GM12892 (cell line): Measurements from ENCODE around the gene RPL13A.

Source experiments
- DNase-seq: peaks from one replicate; pipeline ENCODE4 v3.0.0; 2011; ENCODE audit not compliant: insufficient read length
- FAIRE-seq: peaks from 2 replicates; lab custom pipeline; 2011; peaks lifted over from hg19 to GRCh38; lab: Jason Lieb, UNC
- POLR2A ChIP-seq: IDR thresholded peaks from 2 replicates; pipeline ENCODE4 v1.6.1; 2011; ENCODE audit warnings: low read depth, low read length, control low read depth
- POLR2AphosphoS5 ChIP-seq: IDR thresholded peaks from 2 replicates; pipeline ENCODE4 v1.6.1; 2011; ENCODE audit warnings: low read depth, low read length, control low read depth
- TAF1 ChIP-seq: IDR thresholded peaks from 2 replicates; pipeline ENCODE4 v1.6.1; 2011; ENCODE audit warnings: low read depth, mild to moderate bottlenecking, control low read depth, low read length, borderline replicate concordance

Gene RPL13A

DNA sequence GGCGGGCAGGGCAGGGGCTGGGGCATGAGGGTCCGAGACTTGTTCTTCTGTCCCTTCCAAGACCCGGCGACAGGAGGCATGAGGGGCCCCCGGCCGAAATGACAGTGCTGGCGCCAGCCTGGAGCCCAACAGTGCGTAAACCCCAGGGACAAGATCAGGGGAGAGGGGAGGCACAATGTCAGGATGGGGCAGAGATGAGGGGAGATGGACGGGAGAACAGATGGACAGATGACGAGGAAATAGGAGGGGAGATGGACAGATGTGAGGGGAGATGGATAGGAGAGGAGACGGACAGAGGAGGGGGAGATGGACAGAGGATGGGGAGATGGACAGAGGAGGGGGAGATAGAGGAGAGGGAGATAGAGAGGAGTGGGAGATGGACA lies 12.9 kb upstream of the RPL13A start:
- DNase-seq = no peak
- FAIRE-seq = no peak
- TF ChIP-seq TAF1 = no peak
- no peak for TF ChIP-seq POLR2A
- TF ChIP-seq POLR2AphosphoS5 = no peak

DNA sequence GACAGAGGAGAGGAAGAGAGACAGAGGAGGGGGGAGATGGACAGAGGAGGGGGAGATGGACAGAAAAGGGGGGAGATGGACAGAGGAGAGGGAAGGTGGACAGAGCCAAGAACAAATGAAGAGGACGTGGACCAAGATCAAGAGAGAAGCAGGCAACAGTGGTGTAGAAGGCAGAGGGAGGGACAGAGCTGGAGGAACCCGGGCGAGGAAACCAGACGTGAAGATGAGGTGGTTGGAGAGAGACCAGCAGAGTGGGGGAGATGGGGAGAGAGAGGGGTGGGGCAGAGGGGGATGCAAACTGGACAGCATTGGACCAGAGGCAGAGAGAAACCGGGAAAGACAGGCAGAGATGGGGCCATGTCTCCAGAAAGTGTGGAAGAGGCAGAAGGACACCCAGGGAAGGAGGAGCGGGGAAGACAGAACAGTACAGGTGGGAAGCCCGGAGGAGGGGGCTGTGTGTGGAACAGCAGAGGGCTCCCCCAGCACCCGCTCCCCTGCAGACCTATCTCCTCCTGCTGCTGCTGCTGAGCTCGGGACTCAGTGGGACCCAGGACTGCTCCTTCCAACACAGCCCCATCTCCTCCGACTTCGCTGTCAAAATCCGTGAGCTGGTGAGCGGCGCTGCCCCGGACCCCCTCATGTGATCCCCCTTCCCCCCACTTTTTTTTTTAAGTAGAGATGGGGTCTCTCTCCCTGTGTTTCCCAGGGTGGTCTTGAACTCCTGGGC lies 12.1 kb upstream of the RPL13A start:
- DNase-seq (no peak), FAIRE-seq (no peak)
- no peak for TF ChIP-seq TAF1
- no peak for TF ChIP-seq POLR2AphosphoS5
- no peak for TF ChIP-seq POLR2A

DNA sequence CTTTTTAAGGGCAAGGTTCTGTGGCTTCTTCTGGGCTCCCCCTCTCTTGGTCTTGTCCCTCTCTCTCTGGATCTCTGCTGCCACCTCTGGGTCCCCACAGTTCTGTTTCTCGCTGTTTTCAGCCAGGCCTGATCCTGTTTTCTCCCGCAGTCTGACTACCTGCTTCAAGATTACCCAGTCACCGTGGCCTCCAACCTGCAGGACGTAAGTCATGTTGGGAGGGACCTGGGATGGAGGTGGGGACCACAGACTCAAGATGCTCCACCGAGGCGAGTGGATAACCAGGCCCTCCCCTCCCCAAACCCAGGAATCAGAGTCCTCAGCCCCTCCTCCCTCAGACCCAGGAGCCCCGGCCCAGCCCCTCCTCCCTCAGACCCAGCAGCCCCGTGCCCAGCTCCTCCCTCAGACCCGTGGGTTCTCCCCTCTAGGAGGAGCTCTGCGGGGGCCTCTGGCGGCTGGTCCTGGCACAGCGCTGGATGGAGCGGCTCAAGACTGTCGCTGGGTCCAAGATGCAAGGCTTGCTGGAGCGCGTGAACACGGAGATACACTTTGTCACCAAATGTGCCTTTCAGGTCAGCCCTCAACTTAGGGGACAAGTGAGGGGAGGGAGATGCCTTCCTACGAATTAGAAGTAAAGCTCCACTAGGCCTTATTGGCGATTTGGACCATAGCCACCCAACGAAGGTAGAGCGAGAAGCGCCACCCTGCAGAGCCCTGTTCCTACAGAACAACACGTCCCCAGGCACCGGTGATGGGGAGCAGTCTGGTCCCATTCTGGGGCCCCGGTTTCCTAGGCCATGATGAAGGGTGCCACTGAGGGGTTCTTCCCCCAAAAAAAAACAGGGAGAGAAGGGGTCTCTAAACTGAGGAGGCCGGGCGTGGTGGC lies 11.2 kb upstream of the RPL13A start:
- DNase-seq = no peak
- TF ChIP-seq POLR2AphosphoS5 (no peak), POLR2A (no peak), TAF1 (no peak)
- no peak for FAIRE-seq

DNA sequence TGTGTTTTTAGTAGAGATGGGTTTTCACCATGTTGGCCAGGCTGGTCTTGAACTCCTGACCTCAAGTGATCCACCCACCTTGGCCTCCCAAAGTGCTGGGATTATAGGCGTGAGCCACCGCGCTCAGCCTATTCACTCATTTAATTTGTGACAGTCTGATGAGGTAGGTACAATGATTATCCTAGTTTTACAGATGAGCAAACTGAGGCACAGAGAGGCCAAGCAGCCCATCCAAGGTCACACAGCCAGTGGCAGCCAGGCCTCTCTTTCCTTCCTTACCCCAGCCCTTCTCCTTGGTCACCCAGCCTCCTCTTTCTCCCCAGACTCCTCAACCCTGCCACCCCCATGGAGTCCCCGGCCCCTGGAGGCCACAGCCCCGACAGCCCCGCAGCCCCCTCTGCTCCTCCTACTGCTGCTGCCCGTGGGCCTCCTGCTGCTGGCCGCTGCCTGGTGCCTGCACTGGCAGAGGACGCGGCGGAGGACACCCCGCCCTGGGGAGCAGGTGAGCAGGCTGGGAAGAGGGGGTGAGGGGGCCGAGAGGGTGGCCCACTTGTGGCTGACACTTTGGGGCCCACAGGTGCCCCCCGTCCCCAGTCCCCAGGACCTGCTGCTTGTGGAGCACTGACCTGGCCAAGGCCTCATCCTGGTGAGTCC lies 7.3 kb upstream of the RPL13A start:
- TF ChIP-seq POLR2AphosphoS5 (no peak), POLR2A (no peak), TAF1 (no peak)
- FAIRE-seq (no peak), DNase-seq (no peak)

DNA sequence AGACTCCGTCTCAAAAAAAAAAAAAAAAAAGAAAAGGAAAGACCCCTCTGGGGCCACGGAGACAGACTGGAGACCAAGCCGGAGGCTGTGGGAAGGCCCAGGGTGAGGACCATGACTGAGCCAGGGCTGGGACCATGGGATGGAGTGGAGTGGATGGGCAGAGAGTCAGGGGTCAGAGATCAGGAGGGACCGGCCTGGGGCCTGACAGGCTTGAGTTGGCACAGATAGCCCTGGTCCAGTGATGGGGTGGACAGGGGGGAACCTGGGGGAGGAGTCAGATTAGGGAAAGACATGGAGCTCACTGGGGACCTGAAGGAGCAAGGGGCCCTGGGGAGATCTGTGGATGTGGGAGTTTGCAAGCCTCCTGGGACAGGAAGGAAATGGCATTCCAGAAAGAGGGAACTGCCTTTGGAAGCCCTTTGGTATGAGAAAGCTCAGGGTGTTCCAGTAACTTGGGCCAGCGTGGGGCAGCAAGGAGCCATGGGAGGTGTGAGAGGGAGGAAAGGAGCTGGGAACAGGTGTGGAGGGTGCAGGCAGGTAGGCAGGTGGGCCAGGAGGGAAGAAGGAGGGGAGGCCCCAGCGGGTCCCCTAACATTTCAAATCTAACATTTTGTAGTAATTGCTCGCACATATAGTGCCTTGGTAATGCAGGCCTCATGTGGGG lies 6.3 kb upstream of the RPL13A start:
- DNase-seq (no peak), FAIRE-seq (no peak)
- TF ChIP-seq POLR2AphosphoS5 = no peak
- no peak for TF ChIP-seq POLR2A
- no peak for TF ChIP-seq TAF1

DNA sequence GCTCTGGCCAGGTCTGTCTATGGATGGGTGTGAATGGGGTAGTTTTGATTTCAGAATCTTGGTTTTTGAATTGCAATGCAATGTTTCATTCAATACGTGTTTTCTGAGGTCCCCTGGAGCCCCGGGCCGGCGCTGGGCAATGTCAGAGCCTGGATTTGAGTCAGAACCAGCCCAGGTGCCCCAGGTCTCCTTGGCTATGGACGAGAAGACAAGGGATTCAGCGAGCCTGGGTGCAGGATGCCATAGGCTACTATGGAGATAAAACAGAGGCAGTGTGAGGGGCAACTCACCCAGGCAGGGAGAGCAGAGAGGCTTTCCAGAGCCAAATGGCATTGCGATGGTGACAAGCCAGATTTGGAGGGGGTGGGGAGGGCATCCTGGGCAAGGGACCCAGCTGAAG lies 1.2 kb upstream of the RPL13A start:
- TF ChIP-seq POLR2A = no peak
- TF ChIP-seq TAF1 = no peak
- TF ChIP-seq POLR2AphosphoS5 = no peak
- FAIRE-seq (no peak), DNase-seq (no peak)

DNA sequence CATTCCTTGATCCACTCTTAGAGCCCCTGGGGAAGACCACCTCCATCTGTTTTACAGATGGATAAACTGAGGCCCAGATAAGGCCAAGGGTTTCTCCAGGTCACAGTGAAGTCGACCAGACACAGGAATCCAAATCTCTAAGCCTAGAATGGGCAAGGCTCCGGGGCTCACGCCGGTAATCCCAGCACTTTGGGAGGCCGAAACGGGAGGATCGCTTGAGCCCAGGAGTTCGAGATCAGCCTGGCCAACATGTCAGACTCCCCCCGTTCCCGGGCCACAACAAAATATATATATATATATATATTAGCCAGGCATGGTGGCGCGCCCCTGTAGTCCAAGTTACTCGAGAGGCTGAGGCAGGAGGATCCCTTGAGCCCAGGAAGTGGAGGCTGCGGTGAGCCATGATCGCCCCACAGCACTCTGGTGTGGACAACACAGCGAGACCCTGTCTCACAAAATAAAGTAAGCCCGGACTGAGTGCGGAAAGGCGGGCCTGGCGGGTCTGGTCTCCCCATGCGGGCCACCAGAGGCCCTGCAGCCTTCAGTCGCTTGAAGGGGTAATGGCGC lies 615 bp upstream of the RPL13A start:
- DNase-seq = no peak
- FAIRE-seq = no peak
- no peak for TF ChIP-seq POLR2A
- no peak for TF ChIP-seq TAF1
- no peak for TF ChIP-seq POLR2AphosphoS5

DNA sequence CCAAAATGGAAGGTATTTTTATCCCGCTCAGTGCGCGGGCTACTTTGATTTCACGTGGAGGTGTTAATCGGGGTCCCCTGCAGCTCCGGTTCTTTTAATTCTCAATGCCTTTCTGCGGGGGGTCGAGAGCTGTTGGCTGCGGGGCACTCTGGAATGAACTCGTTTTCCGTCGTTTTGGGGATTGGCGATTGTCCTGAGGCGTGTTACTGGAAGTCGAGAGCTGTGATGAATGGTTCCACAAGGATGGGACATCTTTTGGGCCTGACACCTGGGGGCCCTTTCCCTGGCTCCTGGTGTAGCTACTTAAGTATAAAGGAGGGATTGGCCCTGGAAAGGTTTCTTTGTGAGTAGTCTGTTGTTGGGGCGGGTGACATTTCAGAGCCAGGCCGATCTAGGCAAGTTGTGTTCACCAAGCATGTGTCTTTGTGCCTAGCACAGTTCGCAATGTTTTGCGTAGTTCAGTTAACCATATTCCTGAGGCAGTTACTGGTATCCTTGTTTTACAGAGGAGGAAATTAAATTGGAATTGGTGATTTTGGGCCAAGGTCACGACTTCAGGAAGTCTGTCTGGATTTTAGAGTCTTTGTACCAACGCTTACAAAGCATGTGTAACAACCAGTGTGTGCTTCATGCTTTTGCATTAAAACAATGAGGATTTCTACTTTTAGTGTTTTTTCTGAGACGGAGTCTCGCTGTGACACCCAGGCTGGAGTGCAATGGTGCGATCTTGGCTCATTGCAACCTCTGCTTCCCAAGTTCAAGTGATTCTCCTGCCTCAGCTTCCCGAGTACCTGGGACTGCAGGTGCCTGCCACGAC lies 846 bp downstream of the RPL13A start:
- TF ChIP-seq POLR2AphosphoS5 (no peak; the same call in 1 of the 2 replicates), TAF1 (no peak), POLR2A (no peak; the same call in 1 of the 2 replicates)
- DNase-seq (no peak), FAIRE-seq (no peak)

DNA sequence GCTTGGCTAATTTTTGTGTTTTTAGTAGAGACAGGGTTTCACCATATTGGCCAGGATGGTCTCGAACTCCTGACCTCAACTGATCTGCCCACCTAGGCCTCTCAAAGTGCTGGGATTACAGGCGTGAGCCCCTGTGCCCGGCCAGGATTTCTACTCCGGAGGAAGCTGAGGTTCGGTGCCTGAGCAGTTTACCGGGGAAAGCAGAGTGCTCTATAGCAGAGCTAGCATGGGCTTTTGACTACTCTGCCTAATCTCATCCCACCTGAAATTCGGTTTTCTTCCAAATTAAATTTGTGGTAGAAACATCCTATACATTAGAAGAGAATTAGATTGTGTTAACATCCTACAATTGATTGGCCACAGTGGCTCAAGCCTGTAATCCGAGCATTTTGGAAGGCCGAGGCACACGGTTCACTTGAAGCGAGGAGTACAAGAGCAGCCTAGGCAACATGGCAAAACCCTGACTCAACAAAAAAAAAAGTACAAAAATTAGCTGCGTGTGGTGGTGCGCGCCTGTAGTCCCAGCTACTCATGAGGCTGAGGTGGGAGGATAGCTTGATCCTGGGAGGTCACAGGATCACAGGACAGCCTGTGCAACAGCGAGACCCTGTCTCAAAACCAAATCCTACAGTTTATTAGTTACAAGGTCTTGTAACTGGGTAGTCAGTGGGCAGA lies 1.6 kb downstream of the RPL13A start:
- DNase-seq = no peak
- TF ChIP-seq POLR2AphosphoS5 (0 out of 2 replicates have a peak, but pooled peaks have one; percentile 18), POLR2A (no peak)
- no peak for FAIRE-seq
